MCF 10A (cell line): Measurements from ENCODE around the gene FNDC10. TPM values are rescaled to one million over a fixed set of nuclear protein-coding genes. Genes with fewer than 3 reads are reported as not detected.

Experiments used
- BruUV-seq: library from RNA; stranded (reverse); fragments of 400-500 nt; replicated peaks from 2 replicates; lab custom pipeline; 2021; lab: Mats Ljungman, UMichigan
- CTCF ChIA-PET: fragments of 300-600 bp; sonication (Branson Sonifier 250); formaldehyde crosslinking; extraction: SDS; loops from one replicate; lab custom pipeline; 2021; ENCODE audit warnings: antibody characterized with exemption, inconsistent platforms; lab: Yijun Ruan, JAX
- POLR2A ChIA-PET: fragments of 300-600, 350-650 bp; sonication (Branson Sonifier 250); formaldehyde crosslinking; extraction: SDS; loops from one replicate; lab custom pipeline; 2020; ENCODE audit warnings: antibody characterized with exemption, inconsistent platforms; lab: Yijun Ruan, JAX
- DNase-seq: peaks from one replicate; pipeline ENCODE4 v3.0.0-alpha.2; 2018; ENCODE audit not compliant: unreplicated experiment
- H3K27ac Mint-ChIP-seq: one replicate; pipeline ENCODE4 v1.8.0; 2022; ENCODE audit warnings: mild to moderate bottlenecking, low read depth, mixed read lengths; ENCODE audit not compliant: unreplicated experiment
- H3K27me3 Mint-ChIP-seq: one replicate; pipeline ENCODE4 v1.8.0; 2022; ENCODE audit warnings: mixed read lengths; ENCODE audit not compliant: insufficient read depth, unreplicated experiment
- H3K36me3 Mint-ChIP-seq: one replicate; pipeline ENCODE4 v1.8.0; 2022; ENCODE audit warnings: mild to moderate bottlenecking, moderate library complexity, mixed read lengths; ENCODE audit not compliant: insufficient read depth, unreplicated experiment
- H3K4me1 Mint-ChIP-seq: one replicate; pipeline ENCODE4 v1.8.0; 2022; ENCODE audit warnings: mixed read lengths; ENCODE audit not compliant: insufficient read depth, unreplicated experiment
- H3K4me3 Mint-ChIP-seq: one replicate; pipeline ENCODE4 v1.8.0; 2022; ENCODE audit warnings: mild to moderate bottlenecking, moderate library complexity, mixed read lengths; ENCODE audit not compliant: unreplicated experiment
- H3K9me3 Mint-ChIP-seq: one replicate; pipeline ENCODE4 v1.8.0; 2022; ENCODE audit warnings: mixed read lengths; ENCODE audit not compliant: unreplicated experiment
- CTCF ChIP-seq: fragments of 200-600 bp; IDR thresholded peaks from one replicate; pipeline ENCODE4 v1.8.0; 2022; ENCODE audit warnings: antibody characterized with exemption, mild to moderate bottlenecking; ENCODE audit not compliant: unreplicated experiment
- intact Hi-C: fragments of 100-400 bp; cut with micrococcal nuclease; formaldehyde crosslinking; loops from 2 replicates; pipeline ENCODE4 v1.14.1; 2022
- total RNA-seq: library from RNA; stranded (reverse); gene quantifications from 2 replicates; pipeline ENCODE4 v1.2.3, GENCODE V29; 2022

FNDC10 gene
- total RNA-seq, 1 experiment from 2014 or later: 5.1 TPM

GRCh38 chr1:1603671-1604373 is 3.9 kb upstream of the FNDC10 start:
- Mint-ChIP-seq H3K27ac (no peak overlapping the region), H3K4me1 (no peaks in the 10 kb centered on the region)

DNA sequence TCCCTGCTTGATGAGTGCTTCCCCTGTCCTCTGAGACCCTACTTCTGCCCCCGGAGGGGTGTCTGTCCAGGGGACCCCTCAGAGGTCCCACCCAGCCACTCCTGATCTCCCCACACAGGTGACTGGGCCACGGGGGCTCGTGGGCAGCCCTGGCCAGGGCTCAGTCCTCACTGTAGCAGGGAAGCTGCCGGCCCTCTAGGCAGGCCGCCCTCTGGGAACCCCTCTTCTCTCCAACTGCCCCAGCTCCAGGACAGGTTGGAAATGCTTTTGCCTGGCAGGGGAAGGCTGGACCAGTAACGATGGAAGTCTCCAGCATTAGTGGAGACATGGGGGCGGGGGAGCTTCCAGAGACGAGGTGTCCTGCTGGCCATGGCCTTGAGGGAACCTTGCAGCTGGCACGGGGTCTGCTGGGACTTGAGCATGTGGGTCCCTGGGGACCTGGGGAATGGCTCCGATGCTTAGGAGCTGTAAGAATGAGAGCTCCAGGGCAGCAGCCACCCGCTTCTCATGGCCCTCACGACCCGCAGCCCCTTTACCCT is 3.1 kb upstream of the FNDC10 start:
- CTCF ChIA-PET: no interaction called here
- BruUV-seq: no TSS peak
- POLR2A ChIA-PET: interaction anchor here (0.6 to 2.0 kb wide), 2 partner anchors 11 to 25 kb away, joined by 5 to 6 read pairs; no protein-coding TSS in a partner anchor
- TF ChIP-seq CTCF: no peak
- intact Hi-C loops: no loop called here
- no peak overlapping the region for H3K4me3 Mint-ChIP-seq
- no peaks in the 10 kb centered on the region for H3K4me1 Mint-ChIP-seq
- no peaks in the 10 kb centered on the region for H3K27me3 Mint-ChIP-seq
- H3K27ac Mint-ChIP-seq: no peak overlapping the region
- no peaks in the 10 kb centered on the region for H3K36me3 Mint-ChIP-seq
- no peaks in the 10 kb centered on the region for H3K9me3 Mint-ChIP-seq
- no peak for DNase-seq

More at GRCh38 chr1:1603671-1604373, 3.9 kb upstream of the FNDC10 start:
- TF ChIP-seq CTCF: no peak
- no peaks in the 10 kb centered on the region for H3K27me3 Mint-ChIP-seq
- H3K9me3 Mint-ChIP-seq: no peaks in the 10 kb centered on the region
- no peak for DNase-seq
- H3K36me3 Mint-ChIP-seq: no peaks in the 10 kb centered on the region
- CTCF ChIA-PET: no interaction called here
- intact Hi-C loops: no loop called here
- BruUV-seq: no TSS peak
- POLR2A ChIA-PET: no interaction called here
- H3K4me3 Mint-ChIP-seq: no peak overlapping the region

- ChIA-PET POLR2A (interaction anchor here (0.6 to 2.0 kb wide), 2 partner anchors 12 to 24 kb away, joined by 5 to 6 read pairs; no protein-coding TSS in a partner anchor), CTCF (no interaction called here)
- intact Hi-C loops: no loop called here
- H3K36me3 Mint-ChIP-seq: no peaks in the 10 kb centered on the region
- H3K4me3 Mint-ChIP-seq: no peak overlapping the region
- BruUV-seq: no TSS peak
- no peak for DNase-seq
- H3K9me3 Mint-ChIP-seq: no peaks in the 10 kb centered on the region
- TF ChIP-seq CTCF: no peak
- H3K27me3 Mint-ChIP-seq: no peaks in the 10 kb centered on the region
- H3K27ac Mint-ChIP-seq: no peak overlapping the region
- H3K4me1 Mint-ChIP-seq: no peaks in the 10 kb centered on the region
These were observed 2.5 kb upstream of the FNDC10 start for GRCh38 chr1:1602304-1602967.

GRCh38 chr1:1601564-1602303 is 1.8 kb upstream of the FNDC10 start:
- H3K27me3 Mint-ChIP-seq: no peaks in the 10 kb centered on the region
- no peaks in the 10 kb centered on the region for H3K9me3 Mint-ChIP-seq
- no peak for TF ChIP-seq CTCF
- DNase-seq: no peak
- BruUV-seq: no TSS peak
- POLR2A ChIA-PET: interaction anchor here (2.0 kb wide), 1 partner anchor 13 kb away, joined by 6 read pairs; no protein-coding TSS in a partner anchor
- H3K4me3 Mint-ChIP-seq: no peak overlapping the region
- no peaks in the 10 kb centered on the region for H3K4me1 Mint-ChIP-seq
- CTCF ChIA-PET: no interaction called here
- H3K36me3 Mint-ChIP-seq: no peaks in the 10 kb centered on the region
- H3K27ac Mint-ChIP-seq: no peak overlapping the region
- intact Hi-C loops: no loop called here
